IMR-90 (cell line): Measurements from ENCODE around the gene TRAPPC14. TPM values are rescaled to one million over a fixed set of nuclear protein-coding genes. Genes with fewer than 3 reads are reported as not detected.
A peak's percentile ranks its signal among the peaks of the same experiment; 100 is the strongest.

Source experiments
- ATAC-seq: fragments of 200-7000 bp; cut with Tn5 transposase; 2 replicates; pipeline ENCODE4 v1.9.1; 2020; ENCODE audit warnings: low read depth, mild to moderate bottlenecking, moderate library complexity
- BruUV-seq: library from RNA; stranded (reverse); fragments of 400-500 nt; replicated peaks from 2 replicates; lab custom pipeline; 2021; lab: Mats Ljungman, UMichigan
- CTCF ChIA-PET: fragments of 300-600 bp; formaldehyde crosslinking; extraction: SDS; loops from one replicate; lab custom pipeline; 2021; ENCODE audit warnings: antibody characterized with exemption; lab: Yijun Ruan, JAX
- POLR2A ChIA-PET: fragments of 300-600 bp; sonication (Branson Sonifier 250); formaldehyde crosslinking; loops from one replicate; lab custom pipeline; 2022; ENCODE audit warnings: antibody characterized with exemption; ENCODE audit not compliant: unreplicated experiment; lab: Charles Lee
- DNase-seq: peaks from one replicate; pipeline ENCODE4 v3.0.0; 2013
- H2AFZ ChIP-seq: replicated peaks from 2 replicates; pipeline ENCODE3; 2013; ENCODE audit warnings: low read length, mild to moderate bottlenecking; ENCODE audit not compliant: poor library complexity
- H2AK5ac ChIP-seq: 2 replicates; pipeline ENCODE4 v1.6.1; 2013; ENCODE audit warnings: low read depth, low read length, inconsistent platforms
- H2AK9ac ChIP-seq: replicated peaks from 2 replicates; pipeline ENCODE3; 2013; ENCODE audit warnings: mild to moderate bottlenecking, low read depth, low read length, moderate library complexity; ENCODE audit not compliant: poor library complexity
- H2BK120ac ChIP-seq: 2 replicates; pipeline ENCODE4 v1.6.1; 2013; ENCODE audit warnings: low read depth, low read length, inconsistent platforms
- H2BK15ac ChIP-seq: 3 replicates; pipeline ENCODE4 v1.6.1; 2013; ENCODE audit warnings: low read depth, low read length, inconsistent platforms
- H2BK20ac ChIP-seq: 2 replicates; pipeline ENCODE4 v1.6.1; 2013; ENCODE audit warnings: low read depth, mild to moderate bottlenecking, inconsistent platforms, low read length, moderate library complexity
- H2BK5ac ChIP-seq: 2 replicates; pipeline ENCODE4 v1.6.1; 2013; ENCODE audit warnings: mild to moderate bottlenecking, low read depth, low read length, inconsistent platforms; ENCODE audit not compliant: poor library complexity, severe bottlenecking
- H3K14ac ChIP-seq: replicated peaks from 2 replicates; pipeline ENCODE4 v1.6.1; 2013; ENCODE audit warnings: low read depth, low read length, inconsistent platforms
- H3K18ac ChIP-seq: 2 replicates; pipeline ENCODE4 v1.6.1; 2013; ENCODE audit warnings: low read depth, low read length, control low read depth
- H3K23ac ChIP-seq: 2 replicates; pipeline ENCODE4 v1.6.1; 2013; ENCODE audit warnings: low read depth, low read length, inconsistent platforms
- H3K27ac ChIP-seq: 2 replicates; pipeline ENCODE4 v1.5.1; 2013; ENCODE audit warnings: mild to moderate bottlenecking, control low read depth, low read length; ENCODE audit not compliant: insufficient read depth
- H3K27me3 ChIP-seq: 2 replicates; pipeline ENCODE4 v1.6.1; 2013; ENCODE audit warnings: low read length; ENCODE audit not compliant: control insufficient read depth, insufficient read depth
- H3K36me3 ChIP-seq: 2 replicates; pipeline ENCODE4 v1.6.1; 2013; ENCODE audit warnings: low read length, mixed read lengths; ENCODE audit not compliant: control insufficient read depth, insufficient read depth
- H3K4ac ChIP-seq: 2 replicates; pipeline ENCODE4 v1.6.1; 2013; ENCODE audit warnings: low read depth, low read length, inconsistent platforms
- H3K4me1 ChIP-seq: 2 replicates; pipeline ENCODE4 v1.6.1; 2013; ENCODE audit warnings: low read length, mixed read lengths; ENCODE audit not compliant: control insufficient read depth, insufficient read depth
- H3K4me2 ChIP-seq: 2 replicates; pipeline ENCODE4 v1.6.1; 2013; ENCODE audit warnings: low read depth, mild to moderate bottlenecking, control low read depth, low read length, moderate library complexity
- H3K4me3 ChIP-seq: 2 replicates; pipeline ENCODE4 v1.5.1; 2013; ENCODE audit warnings: low read depth, mild to moderate bottlenecking, control low read depth, low read length, moderate library complexity; ENCODE audit not compliant: insufficient read depth
- H3K56ac ChIP-seq: 2 replicates; pipeline ENCODE4 v1.6.1; 2013; ENCODE audit warnings: low read length, inconsistent platforms; ENCODE audit not compliant: insufficient read depth; ENCODE audit errors: extremely low read depth
- H3K79me1 ChIP-seq, 2 experiments: 2 replicates each; pipeline ENCODE4 v1.6.1; 2013; ENCODE audit warnings: low read length in 2 of 2, inconsistent platforms in 1 of 2, low read depth in 1 of 2
- H3K9ac ChIP-seq: 2 replicates; pipeline ENCODE4 v1.6.1; 2013; ENCODE audit warnings: low read depth, low read length, control low read depth
- H3K9me1 ChIP-seq: 2 replicates; pipeline ENCODE4 v1.6.1; 2013; ENCODE audit warnings: low read length, inconsistent platforms; ENCODE audit not compliant: insufficient read depth
- H3K9me3 ChIP-seq: 2 replicates; pipeline ENCODE4 v1.6.1; 2013; ENCODE audit warnings: low read length; ENCODE audit not compliant: control insufficient read depth, insufficient read depth
- H4K20me1 ChIP-seq: 2 replicates; pipeline ENCODE4 v1.6.1; 2013; ENCODE audit warnings: low read length, inconsistent platforms; ENCODE audit not compliant: insufficient read depth
- H4K5ac ChIP-seq: 2 replicates; pipeline ENCODE4 v1.6.1; 2013; ENCODE audit warnings: mild to moderate bottlenecking, low read depth, low read length, control low read depth
- H4K8ac ChIP-seq, 2 experiments: 2 replicates each; pipeline ENCODE4 v1.6.1; 2013; ENCODE audit warnings: low read depth in 2 of 2, low read length in 2 of 2, control low read depth in 1 of 2, inconsistent platforms in 1 of 2
- H4K91ac ChIP-seq: 2 replicates; pipeline ENCODE4 v1.6.1; 2013; ENCODE audit warnings: low read depth, low read length, inconsistent platforms; ENCODE audit not compliant: insufficient read depth
- BHLHE40 ChIP-seq: fragments of 150-350 bp; IDR thresholded peaks from 2 replicates; pipeline ENCODE4 v1.6.1; 2016; ENCODE audit warnings: mild to moderate bottlenecking, low read depth, low read length
- WGBS, 2 experiments: methylation state at CpG; one replicate each; pipeline versions ENCODE4 v1.1.5 to v1.1.7; 2013; ENCODE audit warnings: missing lambda C conversion rate in 2 of 2; ENCODE audit not compliant: insufficient read length in 1 of 2; ENCODE audit errors: extremely low coverage in 2 of 2; 5-methylcytosine and 5-hydroxymethylcytosine counted together
- dilution Hi-C: fragments of 300-500 bp; cut with HindIII; formaldehyde crosslinking; loops from one replicate; pipeline ENCODE4 v1.14.3; 2018; ENCODE audit warnings: low sequenced_read_pairs; ENCODE audit not compliant: unreplicated experiment
- in situ Hi-C: fragments of 300-500 bp; cut with MboI; formaldehyde crosslinking; loops from 3 replicates; pipeline ENCODE4 v1.14.3; 2019; ENCODE audit warnings: low sequenced_read_pairs, inconsistent platforms, mixed read lengths
- intact Hi-C: fragments of 100-400 bp; cut with micrococcal nuclease; formaldehyde crosslinking; loops from 2 replicates; pipeline ENCODE4 v1.10.0; 2022
- polyA plus RNA-seq, 3 experiments: library from polyadenylated mRNA; depleted of rRNA; stranded (reverse); fragments of >200 nt; gene quantifications; 2 replicates each; pipeline ENCODE4 v1.2.3, GENCODE V29; 2012; ENCODE audit warnings: low replicate concordance in 1 of 3
- total RNA-seq: library from RNA; depleted of rRNA; stranded (reverse); fragments of >200 nt; gene quantifications from 2 replicates; pipeline ENCODE4 v1.2.3, GENCODE V29; 2012

Gene TRAPPC14
- total and polyA plus RNA-seq, 2 of the 4 experiments (the other 2 are of a cell fraction), result 4.5 to 15.9 TPM

DNA sequence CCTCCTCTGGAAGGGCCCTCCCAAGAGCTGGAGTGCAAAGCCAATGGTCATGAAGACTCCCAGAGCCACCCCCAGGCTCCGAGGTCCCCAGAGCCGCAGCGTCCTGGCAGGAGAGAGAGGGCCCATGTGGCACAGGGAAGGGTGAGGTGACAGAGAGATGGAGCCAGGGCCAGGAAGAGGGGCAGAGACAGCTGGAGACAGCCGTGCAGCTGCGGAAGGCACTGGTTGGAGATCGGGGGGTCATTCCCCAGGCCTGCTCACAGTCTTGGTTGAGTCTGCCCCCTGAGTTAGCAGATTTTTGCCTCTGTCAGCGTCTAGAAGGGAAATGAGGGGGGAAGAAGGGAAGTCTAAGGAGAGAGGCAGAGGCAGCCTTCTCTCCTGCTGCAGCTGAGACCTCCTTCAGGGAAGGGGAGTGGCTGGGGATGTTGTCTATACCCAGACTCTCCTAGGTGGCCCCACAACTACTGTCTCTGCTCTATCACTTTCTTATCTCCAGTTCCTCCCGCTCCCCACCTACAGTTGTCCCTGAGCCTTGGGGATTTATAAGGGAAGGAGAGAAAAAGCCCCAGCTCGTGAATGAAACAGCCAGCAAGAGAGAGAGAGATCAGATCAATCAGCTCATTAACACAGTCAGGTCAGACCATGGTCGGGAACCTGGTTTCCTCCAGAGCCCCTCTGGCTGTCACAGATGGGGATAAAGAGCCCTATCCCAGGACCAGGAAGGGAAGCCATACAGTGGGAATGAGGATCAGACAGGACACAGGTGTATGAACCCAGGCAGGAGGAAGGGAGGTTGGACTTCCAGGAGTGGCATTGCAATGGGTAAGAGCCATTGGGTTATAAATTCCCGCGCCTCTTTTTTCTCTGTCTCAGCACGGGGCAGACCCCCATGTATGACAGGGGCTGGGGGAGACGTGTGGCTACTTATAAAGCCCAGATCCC lies 8.7 kb upstream of the TRAPPC14 start:
- Histone ChIP-seq H2AK9ac (peak overlapping the region; percentile 82), H3K4me2 (peak overlapping the region; percentile 78; the same call in 1 of the 2 replicates), H3K56ac (no peak overlapping the region), H3K36me3 (peaks cover 3% of the 10 kb centered on the region; the same call in 1 of the 2 replicates), H2BK20ac (0 out of 2 replicates have a peak overlapping the region, but pooled peaks have one; percentile 5), H3K9me1 (peaks cover 3% of the 10 kb centered on the region; the same call in 1 of the 2 replicates), H3K79me1 (peaks cover 0 to 8% of the 10 kb centered on the region in 2 experiments; a peak in 1 of 4 replicates), H3K23ac (peak overlapping the region; percentile 54), H2BK5ac (no peak overlapping the region), H3K4me3 (peak overlapping the region; percentile 39; the same call in 1 of the 2 replicates), H2BK120ac (peak overlapping the region; percentile 70), H2AK5ac (peak overlapping the region; percentile 23; the same call in 1 of the 2 replicates), H3K18ac (no peak overlapping the region), H3K27me3 (no peaks in the 10 kb centered on the region), H3K9ac (peak overlapping the region; percentile 61; the same call in 1 of the 2 replicates), H4K8ac (peak overlapping the region; percentile 82 to 91; a peak in 2 of 4 replicates), H3K4ac (peak overlapping the region; percentile 84), H2BK15ac (no peak overlapping the region; the same call in 1 of the 3 replicates), H3K14ac (peak overlapping the region; percentile 87), H4K5ac (no peak overlapping the region; the same call in 1 of the 2 replicates), H3K9me3 (no peaks in the 10 kb centered on the region), H4K91ac (peak overlapping the region; percentile 60; the same call in 1 of the 2 replicates), H3K27ac (no peak overlapping the region), H4K20me1 (no peaks in the 10 kb centered on the region), H2AFZ (peak overlapping the region; percentile 94), H3K4me1 (peaks cover 6% of the 10 kb centered on the region)
- intact Hi-C loops (no loop called here), dilution Hi-C loops (no loop called here), in situ Hi-C loops (no loop called here)
- BruUV-seq, result no TSS peak
- 37% methylated on average over 3 of the region's 14 CpGs; no CpG with 5 or more reads in 1 of the 2 experiments for WGBS, 2 experiments
- ATAC-seq (no peak), DNase-seq (no peak)
- ChIA-PET CTCF (interaction anchor here (0.9 to 1.0 kb wide), 2 partner anchors 10 to 12 kb away, joined by 3 to 5 read pairs; partner anchors contain the start of genes GPC2 and STAG3), POLR2A (interaction anchor here (1.0 kb wide), 1 partner anchor 10 kb away, joined by 4 read pairs; the partner anchor contains the start of gene GPC2)
- TF ChIP-seq BHLHE40, result no peak
